Activated gamma-delta T cell treated with anti-CD3 and anti-CD28 coated beads, Interleukin-2, amount 50 U/mL, for 16 hours (primary cell): ENCODE measurements around the gene INSC.

Source experiments
- DNase-seq: peaks from one replicate; pipeline ENCODE4 v3.0.0-alpha.2; 2020; ENCODE audit warnings: low read depth

Gene INSC

DNA sequence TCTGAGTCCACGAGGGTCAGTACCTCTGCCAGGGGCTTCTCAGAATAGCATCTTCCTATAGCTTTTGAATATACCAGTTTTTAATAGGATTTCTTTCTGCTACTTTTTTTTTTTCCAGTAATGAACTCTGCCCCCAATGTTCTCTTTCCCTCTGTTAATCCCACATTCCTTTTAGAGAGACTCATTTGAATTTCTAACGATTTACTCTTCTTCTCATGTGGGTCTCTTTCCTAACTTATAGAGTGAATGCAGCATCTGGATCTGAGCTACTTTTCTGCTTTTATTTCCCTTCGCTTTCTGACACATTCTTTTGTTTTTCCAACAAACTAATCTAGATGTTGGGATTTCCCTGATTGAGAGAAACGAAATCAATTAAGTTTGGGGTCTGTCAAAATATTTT, 71.4 kb downstream of the INSC start:
- no peak for DNase-seq

DNA sequence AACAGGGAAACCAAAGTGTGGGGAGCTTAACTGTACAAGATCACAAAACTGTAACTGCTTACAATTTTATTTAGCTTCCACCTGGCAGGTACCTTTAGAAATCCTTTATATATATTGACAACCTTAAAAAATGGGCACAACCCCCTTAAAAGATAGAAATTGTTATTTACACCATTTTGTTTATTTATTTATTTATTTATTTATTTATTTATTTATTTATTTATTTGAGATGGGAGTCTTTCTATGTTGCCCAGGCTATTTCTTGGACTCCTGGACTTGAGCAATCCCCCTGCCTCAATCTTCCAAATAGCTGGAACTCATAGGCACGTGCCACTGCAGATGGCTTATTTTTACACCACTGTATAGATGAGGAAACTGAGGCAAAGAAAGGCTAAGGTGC, 74.5 kb downstream of the INSC start:
- DNase-seq = no peak

DNA sequence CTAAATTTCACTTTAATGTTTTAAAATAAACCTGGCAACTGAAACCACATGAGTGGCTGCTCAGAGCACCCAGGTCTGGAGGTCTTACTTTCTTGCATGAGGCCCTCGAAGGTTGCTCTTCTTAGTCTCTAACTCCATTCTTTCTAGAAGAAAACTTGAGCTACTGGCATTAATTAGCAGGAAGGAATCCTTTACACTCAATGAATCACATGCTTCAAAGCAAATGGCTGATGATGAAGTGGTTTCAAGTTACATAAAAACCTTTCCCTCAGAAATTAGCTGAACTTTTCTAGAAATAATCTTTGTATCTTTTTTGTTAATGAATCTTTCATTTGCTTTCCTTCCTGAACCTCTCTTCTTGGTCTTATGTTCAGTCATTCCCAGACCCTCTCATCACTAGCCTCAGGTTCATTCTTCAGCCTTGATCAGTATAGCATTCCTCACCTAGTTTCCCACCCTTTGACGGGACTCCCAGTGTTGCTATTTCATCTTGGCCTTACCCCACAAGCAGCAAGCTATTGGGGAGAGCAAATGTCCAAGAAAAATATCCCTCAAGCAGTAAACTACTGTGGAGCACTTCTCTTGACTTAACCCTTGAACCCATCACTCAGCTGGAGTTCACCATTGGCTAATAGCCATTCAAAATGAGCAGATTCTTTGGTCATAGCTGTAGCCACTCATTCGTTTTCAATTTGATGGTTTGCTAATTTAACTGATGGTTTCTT, 75.1 kb downstream of the INSC start:
- no peak for DNase-seq

DNA sequence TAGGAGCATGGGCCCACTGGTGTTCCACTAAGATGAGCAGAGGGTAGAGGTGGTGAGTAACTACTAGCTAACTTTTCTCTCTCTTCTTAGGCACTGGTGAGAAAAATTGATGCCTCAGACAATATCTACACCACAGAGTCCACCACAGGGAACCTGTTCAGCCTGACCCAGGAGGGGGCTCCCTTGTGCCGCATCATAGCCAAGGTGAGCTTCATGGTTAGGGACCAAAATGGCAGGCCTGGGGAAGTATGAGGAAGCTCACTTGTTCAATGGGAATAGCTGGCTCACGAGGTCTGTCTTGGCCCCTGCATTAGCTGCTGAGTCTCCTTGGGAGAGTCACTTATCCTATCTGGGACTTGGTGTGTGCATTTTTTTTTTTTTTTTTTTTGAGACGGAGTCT, 75.9 kb downstream of the INSC start:
- no peak for DNase-seq

DNA sequence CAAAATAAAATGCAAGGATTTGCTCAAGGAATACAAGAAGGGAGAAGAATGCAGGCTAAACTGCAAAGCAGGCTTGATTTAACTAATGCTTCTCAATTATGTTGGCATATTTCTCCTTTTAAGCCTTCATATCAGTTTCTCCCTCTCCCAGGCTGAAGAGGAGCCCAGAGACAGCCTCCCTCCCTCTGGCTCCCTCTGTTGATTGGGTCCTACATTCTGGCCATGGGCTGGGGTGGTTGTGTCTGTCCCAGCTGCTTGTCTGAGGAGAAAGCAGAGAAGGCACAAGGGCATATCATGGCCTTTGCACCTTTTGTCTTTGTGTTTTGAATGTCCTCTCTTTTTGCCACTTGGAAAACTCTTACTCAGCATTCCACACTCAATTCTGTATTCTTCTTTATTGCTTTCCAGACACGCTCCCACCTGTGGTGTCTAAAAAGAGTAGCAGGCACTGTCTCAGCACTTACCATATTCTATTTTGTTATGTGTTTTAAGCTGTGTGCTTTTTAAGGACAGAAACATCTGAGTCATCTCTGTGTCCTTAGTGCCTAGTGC, 77.4 kb downstream of the INSC start:
- DNase-seq = no peak

DNA sequence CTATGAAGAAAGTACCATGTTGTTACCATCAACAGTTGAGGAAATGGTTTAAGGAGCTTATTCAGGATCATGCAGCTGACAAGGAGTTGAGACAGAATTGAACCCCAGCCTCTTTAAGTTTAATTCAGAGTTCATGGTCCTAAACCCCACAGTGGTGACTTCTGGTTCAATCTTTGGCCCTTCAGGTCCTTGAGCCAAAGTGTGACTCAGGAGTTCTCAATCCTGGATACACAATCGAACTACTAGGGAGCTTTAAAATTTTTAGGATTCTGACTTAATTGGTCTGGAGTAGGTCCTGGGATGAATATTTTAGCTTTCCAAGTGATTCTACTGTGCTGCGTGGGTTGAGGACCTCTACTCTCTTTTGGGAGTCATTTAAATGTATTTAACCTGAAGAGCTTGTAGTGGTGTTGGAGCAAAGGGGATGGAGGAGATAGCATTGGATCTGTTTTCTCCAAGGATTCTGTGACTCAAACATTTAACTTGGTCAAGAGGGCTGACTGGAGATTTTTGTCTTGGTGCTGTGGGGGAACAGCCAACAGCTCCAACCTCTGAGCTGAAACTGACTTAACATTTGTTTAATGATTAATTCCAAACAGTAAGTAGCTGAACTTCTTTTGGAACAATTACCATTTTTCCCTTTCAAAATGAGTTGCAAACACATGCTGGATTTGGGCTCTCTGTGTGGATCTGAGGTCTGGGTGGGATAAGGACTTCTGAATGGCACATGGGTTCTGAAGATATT, 80.1 kb downstream of the INSC start:
- DNase-seq = no peak

DNA sequence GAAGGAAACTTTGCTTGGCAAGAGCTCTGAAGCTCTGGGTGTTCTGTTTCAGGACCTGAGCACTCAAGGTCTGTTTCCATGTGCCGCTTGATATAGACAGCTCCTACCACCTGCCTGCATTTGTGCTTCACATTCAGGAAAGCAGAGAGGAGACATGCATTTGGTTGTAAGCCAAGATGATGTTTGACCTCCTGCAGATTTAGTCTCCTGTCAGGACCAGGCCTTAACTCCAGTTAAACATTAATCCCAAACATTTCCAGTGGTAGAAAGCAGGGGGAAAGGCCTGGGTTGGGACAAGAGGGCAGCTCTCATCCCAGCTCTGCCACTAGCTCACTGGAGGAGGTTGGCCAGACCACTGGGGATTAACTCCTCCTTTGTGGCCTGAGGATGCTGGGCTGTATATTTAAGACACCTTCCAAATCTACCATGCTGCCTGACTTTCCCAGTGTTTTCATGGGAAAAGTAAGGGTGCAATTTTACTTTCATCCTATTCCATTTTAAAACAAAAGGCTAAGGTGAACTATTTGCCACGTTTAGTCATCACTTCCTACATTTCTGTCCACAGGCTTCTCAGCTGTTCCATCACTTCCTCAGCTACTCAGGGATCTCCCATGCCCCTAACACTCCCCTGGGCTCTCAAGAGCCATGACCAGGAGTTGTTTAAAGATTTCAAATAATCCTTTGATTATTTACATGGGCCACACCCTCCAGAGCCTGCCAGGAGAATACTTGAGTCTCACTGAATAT, 80.9 kb downstream of the INSC start:
- no peak for DNase-seq

DNA sequence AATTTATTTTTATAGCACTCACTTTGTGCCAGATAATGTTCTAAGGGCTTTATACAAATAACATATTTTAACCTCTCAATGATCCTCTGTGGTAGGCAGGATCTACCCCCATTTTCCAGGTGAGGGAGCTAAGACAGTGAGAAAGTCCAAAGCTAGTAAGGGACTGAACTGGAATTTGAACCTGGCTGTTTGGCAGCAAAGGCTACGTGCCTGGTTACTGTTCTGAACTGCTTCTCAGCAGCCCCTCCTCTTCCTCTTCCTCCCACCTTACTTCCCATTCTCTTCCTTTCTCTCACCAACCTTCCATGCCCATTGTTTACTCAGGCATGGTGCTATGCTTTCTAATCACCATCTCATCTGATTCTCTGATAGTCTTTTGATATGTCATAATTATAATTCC, 82.0 kb downstream of the INSC start:
- DNase-seq = no peak

DNA sequence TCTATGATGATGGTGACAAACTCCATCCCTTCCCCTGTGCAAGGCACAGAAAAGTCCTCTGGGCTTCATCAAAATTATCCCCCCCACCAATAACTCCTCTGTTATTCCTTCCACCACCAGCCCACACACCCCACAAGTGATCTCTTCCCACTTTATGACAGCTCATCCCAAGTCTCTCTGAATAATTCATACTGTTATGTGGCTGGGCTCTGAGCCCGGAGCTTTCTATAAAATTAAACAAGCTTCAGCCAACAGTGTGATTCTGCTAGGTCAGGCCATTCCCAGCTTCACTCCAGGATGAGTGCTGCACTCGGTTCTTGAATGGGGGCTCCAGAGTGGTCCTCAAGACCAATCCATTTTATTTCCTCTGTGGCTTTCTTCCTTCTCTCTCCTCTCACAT, 83.0 kb downstream of the INSC start:
- no peak for DNase-seq

DNA sequence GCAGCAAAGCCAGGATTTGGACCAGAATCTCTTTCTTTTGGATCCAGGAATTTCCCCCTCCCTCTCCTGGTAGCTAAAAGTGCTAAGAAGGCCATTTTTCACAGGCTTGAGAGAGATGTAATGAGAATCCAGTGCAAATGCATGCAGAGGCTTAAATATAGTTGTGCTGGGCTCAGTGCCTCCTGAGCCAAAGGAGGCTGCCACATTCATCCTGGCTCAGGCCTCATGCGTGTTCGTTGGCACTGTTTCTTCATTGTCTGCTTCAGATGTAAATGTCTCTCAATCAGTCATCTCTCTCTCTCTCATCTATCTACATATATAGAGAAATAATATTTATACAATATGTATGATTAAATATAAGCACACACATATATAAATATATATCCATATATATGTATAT, 83.6 kb downstream of the INSC start:
- no peak for DNase-seq

DNA sequence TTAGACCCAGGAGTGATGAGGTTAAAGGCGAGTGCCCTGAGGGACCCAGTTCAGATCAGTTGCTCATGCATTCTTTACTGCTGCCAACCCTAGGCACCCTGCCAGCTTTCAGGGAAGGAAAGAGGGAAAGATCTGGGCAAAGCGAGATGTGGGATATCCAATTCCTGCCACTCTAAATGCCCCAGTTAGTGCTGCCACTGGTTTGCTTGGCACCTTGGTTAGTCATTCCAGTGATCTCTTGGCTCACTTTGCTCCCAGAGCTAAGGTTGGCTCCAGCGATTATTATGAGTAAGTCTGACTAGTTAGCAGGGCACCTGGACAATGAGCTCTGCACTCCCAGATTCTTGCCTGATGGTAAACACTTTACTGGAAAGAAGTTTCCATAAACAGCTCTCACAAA, 85.0 kb downstream of the INSC start:
- no peak for DNase-seq

DNA sequence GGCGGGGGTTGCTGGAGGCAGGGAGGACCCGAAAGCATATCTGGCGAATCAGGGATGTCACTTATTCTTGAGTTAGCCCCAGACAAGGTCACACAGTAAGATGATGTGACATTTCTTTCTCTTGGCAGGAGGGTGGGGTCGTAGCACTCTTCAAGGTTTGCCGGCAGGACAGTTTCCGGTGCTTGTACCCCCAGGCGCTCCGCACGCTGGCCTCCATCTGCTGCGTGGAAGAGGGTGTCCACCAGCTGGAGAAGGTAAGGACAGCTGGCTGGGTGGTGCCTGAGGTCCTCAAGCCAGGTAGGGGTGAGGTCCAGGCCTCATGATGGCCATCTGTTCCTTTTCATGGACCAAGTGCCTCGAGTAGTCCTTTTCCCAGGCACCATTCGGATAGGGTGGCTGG, 86.0 kb downstream of the INSC start:
- no peak for DNase-seq

DNA sequence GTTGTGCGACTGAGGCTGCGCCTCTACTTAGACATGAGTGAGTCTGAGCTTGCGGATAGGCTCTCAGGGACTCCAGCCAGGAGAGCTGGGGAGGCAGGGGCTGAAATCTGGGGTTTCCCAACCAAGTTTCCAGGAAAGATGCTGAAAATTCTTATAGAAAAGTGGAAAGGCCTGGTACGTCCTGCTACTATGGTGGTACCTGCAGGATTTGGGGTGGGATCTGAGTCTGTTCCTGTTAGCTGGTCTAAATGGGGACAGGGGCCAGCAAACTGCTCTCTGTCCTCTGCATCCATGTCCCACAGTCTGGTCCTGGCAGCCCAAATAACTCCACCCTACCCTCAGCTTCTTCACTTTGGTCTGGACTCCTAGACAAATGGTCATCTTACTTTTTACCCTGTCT, 86.9 kb downstream of the INSC start:
- no peak for DNase-seq

DNA sequence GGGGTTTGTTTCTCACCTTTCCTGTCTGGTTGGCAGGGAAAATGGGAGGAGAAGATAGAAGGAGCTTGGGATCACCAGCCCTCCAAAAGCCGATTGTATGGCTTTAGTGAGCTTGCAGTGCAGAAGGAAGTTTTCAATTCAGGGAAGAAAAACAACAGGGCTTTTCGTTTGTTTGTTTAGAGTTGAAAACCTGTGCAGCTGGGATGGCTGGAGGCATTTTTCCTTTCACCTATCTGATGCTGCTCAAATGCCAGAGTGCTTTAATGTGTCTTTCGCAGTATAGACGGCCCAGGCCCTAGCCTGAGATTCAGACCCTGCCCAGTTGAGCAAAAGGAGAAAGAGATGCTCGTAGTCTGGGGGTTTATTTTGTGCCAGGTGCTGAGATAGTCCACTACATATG, 87.9 kb downstream of the INSC start:
- no peak for DNase-seq

DNA sequence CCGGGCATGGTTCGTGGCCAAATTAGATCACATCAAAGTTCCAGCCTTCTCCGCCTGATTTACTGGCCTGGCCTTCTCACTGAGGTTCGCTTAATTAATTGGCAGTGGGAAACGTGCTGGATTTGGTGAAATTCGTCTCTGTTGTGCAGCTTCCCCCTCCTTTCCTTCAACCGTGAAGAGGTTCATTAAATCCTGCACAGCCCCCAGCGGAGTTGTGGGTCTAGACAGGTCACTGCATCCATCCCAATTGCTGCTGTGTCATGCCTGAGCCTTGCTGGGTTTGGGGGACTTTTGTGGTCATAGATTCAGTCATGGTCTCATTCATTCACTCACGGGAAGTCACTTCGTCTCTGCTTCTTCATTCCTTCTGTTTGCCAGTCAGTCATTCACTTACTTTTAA, 90.0 kb downstream of the INSC start:
- no peak for DNase-seq

DNA sequence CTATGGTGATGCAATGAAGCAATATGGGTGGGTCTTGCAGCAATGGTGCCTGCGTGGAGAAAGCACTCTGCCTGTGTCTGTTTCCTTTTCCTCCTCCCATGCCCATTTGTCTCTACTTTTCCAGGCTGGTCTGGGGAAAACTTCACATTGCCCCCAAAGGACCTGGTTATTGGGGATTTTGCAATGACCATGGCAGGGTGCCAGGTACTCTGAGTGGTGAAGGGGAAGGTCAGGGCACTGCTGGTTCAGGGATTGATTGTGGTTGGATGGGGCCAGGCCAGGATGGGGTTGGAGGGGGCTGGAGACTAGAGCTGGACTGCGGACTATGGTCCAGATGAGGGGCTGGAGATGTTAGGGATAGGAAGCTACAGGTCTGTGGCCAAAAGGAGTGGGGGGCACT, 92.1 kb downstream of the INSC start:
- DNase-seq = no peak

DNA sequence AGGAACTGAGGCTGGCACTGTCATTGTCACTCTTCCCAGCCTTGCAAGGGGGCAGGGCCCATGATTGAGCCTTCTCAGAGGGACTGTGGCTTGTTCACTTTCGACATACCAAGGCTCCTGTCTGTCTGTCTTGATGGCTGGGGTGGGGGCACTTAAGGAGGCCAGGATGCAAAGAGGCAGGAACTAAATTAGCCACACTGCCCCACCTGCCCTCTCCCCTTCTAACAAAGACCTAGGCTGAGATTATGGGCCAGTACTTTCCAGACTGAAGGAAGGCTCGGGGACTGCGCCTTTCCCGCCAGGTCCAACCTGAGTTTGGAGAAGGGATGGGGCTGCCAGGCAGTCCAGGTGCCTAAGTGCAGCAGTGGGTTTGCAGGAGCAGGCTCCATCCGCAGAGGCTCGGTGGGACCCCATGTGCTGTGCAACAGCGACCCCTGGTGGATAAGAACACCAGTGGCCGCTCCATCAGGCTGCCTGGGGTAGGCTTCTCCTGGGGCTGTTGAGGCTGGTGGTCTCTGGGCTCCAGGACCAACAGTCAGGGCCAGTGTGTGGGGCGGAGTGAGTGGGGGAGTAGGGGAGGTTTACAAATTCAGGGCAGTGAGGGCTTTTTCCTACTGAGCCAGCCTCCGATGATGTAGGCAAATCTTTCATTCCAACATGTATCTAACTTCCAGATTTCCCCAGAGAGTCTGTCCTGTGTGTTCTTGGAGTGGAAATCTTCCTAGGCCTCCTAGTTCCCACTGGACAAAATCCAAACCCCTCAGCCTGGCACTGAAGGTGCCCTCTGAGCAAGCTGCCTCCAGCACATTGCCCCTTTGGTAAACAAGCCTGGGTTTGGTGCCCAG, 93.9 kb downstream of the INSC start:
- DNase-seq = peak; percentile 58

DNA sequence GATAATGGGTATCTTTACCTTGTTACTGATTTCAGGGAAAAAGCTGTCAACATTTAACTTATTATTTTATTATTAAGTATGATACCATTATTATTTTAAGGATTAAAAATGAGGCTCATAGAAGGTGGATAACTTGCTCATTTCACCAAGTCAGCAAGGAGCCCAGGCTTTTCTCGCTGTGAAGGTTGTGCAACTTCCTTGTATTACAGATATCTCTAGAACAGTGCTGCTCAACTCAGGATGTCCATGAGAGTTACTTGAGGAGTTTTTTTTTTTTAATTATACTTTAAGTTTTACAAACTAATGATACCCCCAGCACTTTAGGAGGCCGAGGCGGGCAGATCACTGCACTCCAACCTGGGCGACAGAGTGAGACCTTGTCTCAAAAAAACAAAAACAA, 98.2 kb downstream of the INSC start:
- DNase-seq = no peak

DNA sequence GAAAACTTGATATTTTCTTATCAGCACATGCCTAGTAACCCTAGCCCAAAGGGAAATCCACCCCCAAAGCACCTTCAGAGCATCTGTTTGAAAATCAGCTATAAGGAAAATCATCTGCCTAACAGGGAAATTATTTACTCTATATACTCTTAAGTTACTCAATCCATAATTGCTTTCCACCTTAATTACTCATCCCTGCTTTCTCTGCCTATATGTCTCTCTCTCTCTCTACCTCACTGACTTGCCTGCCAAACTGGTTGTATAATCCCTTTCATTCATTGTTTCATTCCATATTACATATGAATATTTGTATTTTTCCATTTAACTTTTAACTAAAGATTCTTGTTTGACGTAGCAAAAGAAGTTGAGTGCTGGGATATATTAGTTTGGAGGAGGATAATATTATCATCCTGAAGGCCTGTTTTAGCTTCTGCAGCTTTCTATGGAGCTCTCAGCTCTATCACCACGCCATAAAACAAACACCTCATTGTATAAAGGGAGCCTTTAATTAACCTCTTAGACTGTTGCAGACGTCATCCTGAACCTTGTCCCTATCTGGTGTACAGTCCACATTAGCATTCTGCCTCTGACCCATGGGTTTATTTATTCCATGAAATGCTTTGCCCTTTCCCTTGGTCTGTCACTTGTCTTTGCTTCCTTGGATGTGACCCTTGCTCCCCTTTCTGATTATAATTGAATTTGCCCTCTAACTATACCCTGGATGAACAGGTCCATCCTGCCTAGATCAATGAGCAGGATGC, 98.9 kb downstream of the INSC start:
- no peak for DNase-seq

DNA sequence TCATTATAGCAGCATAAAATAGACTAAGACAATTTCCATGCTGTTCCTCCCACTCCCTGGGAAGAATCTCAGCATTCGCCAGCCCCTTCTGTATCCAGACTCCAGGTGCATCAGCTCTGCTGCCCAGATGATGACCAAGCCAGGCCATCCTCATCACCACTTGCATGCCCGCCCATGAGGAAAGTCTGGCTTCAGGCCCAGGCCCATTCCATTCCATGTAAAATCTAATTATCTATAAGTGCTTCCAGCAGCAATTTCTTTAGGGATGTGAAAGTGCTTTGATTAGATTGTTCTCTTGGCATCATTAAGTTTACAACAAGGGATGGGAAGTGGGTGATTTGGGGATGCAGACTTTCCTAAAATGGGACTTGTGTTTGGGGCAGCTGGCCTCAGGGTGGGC, 100.3 kb downstream of the INSC start:
- no peak for DNase-seq

DNA sequence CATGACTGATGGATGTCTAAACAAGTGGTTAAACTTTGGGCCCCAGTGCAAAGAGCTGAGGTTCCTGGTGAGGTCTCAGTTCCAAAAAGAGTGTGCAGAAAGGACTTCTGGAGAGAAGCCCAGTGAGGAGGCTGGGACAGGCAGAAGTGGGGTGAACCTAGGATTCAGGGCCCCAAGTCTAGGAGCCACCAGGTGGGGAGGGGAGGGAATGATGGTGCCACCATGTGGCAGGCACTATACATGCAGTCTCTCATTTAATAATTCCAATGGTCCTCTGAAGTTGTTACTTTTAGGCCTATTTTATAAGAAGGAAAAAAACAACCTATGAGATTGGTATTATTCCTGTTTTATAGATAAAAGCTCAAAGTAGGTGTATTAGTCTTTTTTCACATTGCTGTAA, 102.0 kb downstream of the INSC start:
- no peak for DNase-seq
